ENCODE measurements around the gene TENM4.

Gene TENM4

GRCh38 chr11:79081471-79082031 is 359.3 kb downstream of the TENM4 start:
- no peaks in the 10 kb centered on the region for H3K9me3 Mint-ChIP-seq
- H3K27me3 Mint-ChIP-seq, result no peaks in the 10 kb centered on the region
- no peaks in the 10 kb centered on the region for H3K4me1 Mint-ChIP-seq (ENCODE audit: low read depth)
- no peak overlapping the region for H3K4me3 Mint-ChIP-seq
- H3K27ac Mint-ChIP-seq, result no peak overlapping the region
- no peaks in the 10 kb centered on the region for H3K36me3 Mint-ChIP-seq (ENCODE audit: low read depth)
- DNase-seq, result no peak

- H3K9me3 Mint-ChIP-seq, result no peaks in the 10 kb centered on the region
- no peaks in the 10 kb centered on the region for H3K36me3 Mint-ChIP-seq (ENCODE audit: low read depth)
- H3K27me3 Mint-ChIP-seq, result no peaks in the 10 kb centered on the region
- no peaks in the 10 kb centered on the region for H3K4me1 Mint-ChIP-seq (ENCODE audit: low read depth)
- no peak overlapping the region for H3K27ac Mint-ChIP-seq
- no peak for DNase-seq
- no peak overlapping the region for H3K4me3 Mint-ChIP-seq
Measured at GRCh38 chr11:79080551-79080950, 360.3 kb downstream of the TENM4 start.

- no peaks in the 10 kb centered on the region for H3K9me3 Mint-ChIP-seq
- no peaks in the 10 kb centered on the region for H3K4me1 Mint-ChIP-seq (ENCODE audit: low read depth)
Measured at GRCh38 chr11:79078999-79079398, 361.8 kb downstream of the TENM4 start.

GRCh38 chr11:79078456-79078855 is 362.4 kb downstream of the TENM4 start:
- Mint-ChIP-seq H3K27ac (no peak overlapping the region), H3K27me3 (no peaks in the 10 kb centered on the region), H3K4me1 (ENCODE audit: low read depth) (no peaks in the 10 kb centered on the region), H3K9me3 (no peaks in the 10 kb centered on the region), H3K36me3 (ENCODE audit: low read depth) (no peaks in the 10 kb centered on the region), H3K4me3 (no peak overlapping the region)
- no peak for DNase-seq

More at GRCh38 chr11:79078999-79079398, 361.8 kb downstream of the TENM4 start:
- DNase-seq, result no peak
- Mint-ChIP-seq H3K36me3 (ENCODE audit: low read depth) (no peaks in the 10 kb centered on the region), H3K27me3 (no peaks in the 10 kb centered on the region), H3K27ac (no peak overlapping the region), H3K4me3 (no peak overlapping the region)

GRCh38 chr11:79077702-79078330 is 363.0 kb downstream of the TENM4 start:
- DNase-seq, result no peak
- no peaks in the 10 kb centered on the region for H3K9me3 Mint-ChIP-seq
- no peak overlapping the region for H3K4me3 Mint-ChIP-seq
- H3K27me3 Mint-ChIP-seq, result no peaks in the 10 kb centered on the region
- H3K4me1 Mint-ChIP-seq (ENCODE audit: low read depth), result no peaks in the 10 kb centered on the region
- no peaks in the 10 kb centered on the region for H3K36me3 Mint-ChIP-seq (ENCODE audit: low read depth)
- H3K27ac Mint-ChIP-seq, result no peak overlapping the region

GRCh38 chr11:79076526-79077115 is 364.2 kb downstream of the TENM4 start:
- H3K36me3 Mint-ChIP-seq (ENCODE audit: low read depth), result no peaks in the 10 kb centered on the region
- no peaks in the 10 kb centered on the region for H3K4me1 Mint-ChIP-seq (ENCODE audit: low read depth)
- H3K27ac Mint-ChIP-seq, result no peak overlapping the region
- no peaks in the 10 kb centered on the region for H3K9me3 Mint-ChIP-seq
- no peak overlapping the region for H3K4me3 Mint-ChIP-seq
- no peak for DNase-seq
- H3K27me3 Mint-ChIP-seq, result no peaks in the 10 kb centered on the region

GRCh38 chr11:79074547-79074946 is 366.3 kb downstream of the TENM4 start:
- no peak for DNase-seq
- Mint-ChIP-seq H3K4me3 (no peak overlapping the region), H3K27me3 (no peaks in the 10 kb centered on the region), H3K36me3 (ENCODE audit: low read depth) (no peaks in the 10 kb centered on the region), H3K9me3 (no peaks in the 10 kb centered on the region), H3K27ac (no peak overlapping the region), H3K4me1 (ENCODE audit: low read depth) (no peaks in the 10 kb centered on the region)

GRCh38 chr11:79071190-79071589 is 369.6 kb downstream of the TENM4 start:
- Mint-ChIP-seq H3K4me1 (ENCODE audit: low read depth) (no peaks in the 10 kb centered on the region), H3K4me3 (no peak overlapping the region), H3K27me3 (peaks cover 3% of the 10 kb centered on the region), H3K9me3 (no peaks in the 10 kb centered on the region), H3K27ac (no peak overlapping the region), H3K36me3 (ENCODE audit: low read depth) (no peaks in the 10 kb centered on the region)
- DNase-seq, result no peak

- Mint-ChIP-seq H3K9me3 (no peaks in the 10 kb centered on the region), H3K4me3 (no peak overlapping the region), H3K36me3 (ENCODE audit: low read depth) (no peaks in the 10 kb centered on the region), H3K27ac (no peak overlapping the region), H3K27me3 (peaks cover 3% of the 10 kb centered on the region), H3K4me1 (ENCODE audit: low read depth) (no peaks in the 10 kb centered on the region)
- no peak for DNase-seq
Measured at GRCh38 chr11:79070518-79070917, 370.3 kb downstream of the TENM4 start.

- no peak for DNase-seq
- no peaks in the 10 kb centered on the region for H3K4me1 Mint-ChIP-seq (ENCODE audit: low read depth)
- H3K27ac Mint-ChIP-seq, result no peak overlapping the region
- no peaks in the 10 kb centered on the region for H3K9me3 Mint-ChIP-seq
- H3K27me3 Mint-ChIP-seq, result peaks cover 3% of the 10 kb centered on the region
- no peak overlapping the region for H3K4me3 Mint-ChIP-seq
- no peaks in the 10 kb centered on the region for H3K36me3 Mint-ChIP-seq (ENCODE audit: low read depth)
Measured at GRCh38 chr11:79069504-79069903, 371.3 kb downstream of the TENM4 start.

GRCh38 chr11:79068356-79068755 is 372.5 kb downstream of the TENM4 start:
- Mint-ChIP-seq H3K9me3 (no peaks in the 10 kb centered on the region), H3K4me1 (ENCODE audit: low read depth) (no peaks in the 10 kb centered on the region), H3K36me3 (ENCODE audit: low read depth) (no peaks in the 10 kb centered on the region), H3K27ac (no peak overlapping the region), H3K27me3 (peaks cover 3% of the 10 kb centered on the region), H3K4me3 (no peak overlapping the region)
- DNase-seq, result no peak

GRCh38 chr11:79067352-79067679 is 373.5 kb downstream of the TENM4 start:
- no peak overlapping the region for H3K4me3 Mint-ChIP-seq
- H3K36me3 Mint-ChIP-seq (ENCODE audit: low read depth), result no peaks in the 10 kb centered on the region
- H3K27me3 Mint-ChIP-seq, result peaks cover 3% of the 10 kb centered on the region
- no peak overlapping the region for H3K27ac Mint-ChIP-seq
- no peak for DNase-seq
- no peaks in the 10 kb centered on the region for H3K4me1 Mint-ChIP-seq (ENCODE audit: low read depth)
- H3K9me3 Mint-ChIP-seq, result no peaks in the 10 kb centered on the region

- Mint-ChIP-seq H3K4me1 (ENCODE audit: low read depth) (no peaks in the 10 kb centered on the region), H3K4me3 (no peak overlapping the region), H3K36me3 (ENCODE audit: low read depth) (no peaks in the 10 kb centered on the region), H3K27ac (no peak overlapping the region), H3K27me3 (peaks cover 3% of the 10 kb centered on the region), H3K9me3 (no peaks in the 10 kb centered on the region)
- no peak for DNase-seq
Measured at GRCh38 chr11:79066456-79067351, 374.1 kb downstream of the TENM4 start.

- DNase-seq, result no peak
- H3K27me3 Mint-ChIP-seq, result peaks cover 3% of the 10 kb centered on the region
- H3K4me1 Mint-ChIP-seq (ENCODE audit: low read depth), result no peaks in the 10 kb centered on the region
- no peaks in the 10 kb centered on the region for H3K9me3 Mint-ChIP-seq
- no peak overlapping the region for H3K4me3 Mint-ChIP-seq
- no peak overlapping the region for H3K27ac Mint-ChIP-seq
- no peaks in the 10 kb centered on the region for H3K36me3 Mint-ChIP-seq (ENCODE audit: low read depth)
Measured at GRCh38 chr11:79062814-79063762, 377.7 kb downstream of the TENM4 start.
